GM04503 (cell line): ENCODE results near the gene B4GALNT1.

ENCODE experiments used
- DNase-seq: peaks from one replicate; pipeline ENCODE4 v3.0.0-alpha.2; 2012; ENCODE audit warnings: low read depth

The B4GALNT1 gene

GRCh38 chr12:57585156-57585555 is 47.8 kb downstream of the B4GALNT1 start:
- DNase-seq: no peak

- DNase-seq: no peak
Observed at GRCh38 chr12:57584690-57585089, 48.3 kb downstream of the B4GALNT1 start.

- DNase-seq: no peak
Observed at GRCh38 chr12:57584050-57584449, 49.0 kb downstream of the B4GALNT1 start.

GRCh38 chr12:57583008-57583831 is 49.8 kb downstream of the B4GALNT1 start:
- no peak for DNase-seq

GRCh38 chr12:57582440-57582839 is 50.6 kb downstream of the B4GALNT1 start:
- no peak for DNase-seq

- no peak for DNase-seq
Observed at GRCh38 chr12:57581802-57582201, 51.2 kb downstream of the B4GALNT1 start.

GRCh38 chr12:57580466-57580795 is 52.6 kb downstream of the B4GALNT1 start:
- DNase-seq: no peak

- DNase-seq: no peak
Observed at GRCh38 chr12:57579677-57580465, 53.1 kb downstream of the B4GALNT1 start.

GRCh38 chr12:57579011-57579410 is 54.0 kb downstream of the B4GALNT1 start:
- DNase-seq: no peak

GRCh38 chr12:57577981-57578758 is 54.8 kb downstream of the B4GALNT1 start:
- no peak for DNase-seq

- DNase-seq: no peak
Observed at GRCh38 chr12:57576613-57577160, 56.3 kb downstream of the B4GALNT1 start.
